Neural cell (in vitro differentiated cells): ENCODE data around the gene SYNGR4. TPM values are rescaled to one million over a fixed set of nuclear protein-coding genes. Genes with fewer than 3 reads are reported as not detected.

ENCODE experiments used
- H2AFZ ChIP-seq: fragments of 200-600, 300-800 bp; sonication (generic), shearing (Covaris generic); 2 replicates; pipeline ENCODE4 v1.6.0; 2014; ENCODE audit warnings: low read depth, mild to moderate bottlenecking, antibody characterized with exemption, low read length, moderate library complexity
- H3F3A ChIP-seq: fragments of 200-600 bp; shearing (Covaris generic); 2 replicates; pipeline ENCODE4 v1.6.1; 2016; ENCODE audit warnings: mild to moderate bottlenecking, moderate library complexity, mixed read lengths, antibody characterized with exemption, low read length; ENCODE audit not compliant: insufficient read depth, poor library complexity, severe bottlenecking
- H3K27ac ChIP-seq: fragments of 200-600, 300-800 bp; sonication (generic), shearing (Covaris generic); 2 replicates; pipeline ENCODE4 v1.5.1; 2014; ENCODE audit warnings: mild to moderate bottlenecking, low read length, moderate library complexity
- H3K27me3 ChIP-seq: fragments of 300-800, 200-600 bp; sonication (generic), shearing (Covaris generic); 2 replicates; pipeline ENCODE4 v1.6.0; 2014; ENCODE audit warnings: mild to moderate bottlenecking, low read depth, low read length, moderate library complexity; ENCODE audit not compliant: insufficient read depth
- H3K36me3 ChIP-seq: fragments of 300-800, 200-600 bp; sonication (generic), shearing (Covaris generic); 2 replicates; pipeline ENCODE4 v1.5.1; 2014; ENCODE audit warnings: mild to moderate bottlenecking, antibody characterized with exemption, low read length, moderate library complexity; ENCODE audit not compliant: insufficient read depth
- H3K4me2 ChIP-seq: fragments of 300-800, 200-600 bp; sonication (generic), shearing (Covaris generic); 2 replicates; pipeline ENCODE4 v1.6.0; 2014; ENCODE audit warnings: mild to moderate bottlenecking, low read length
- H3K4me3 ChIP-seq: fragments of 300-800, 200-600 bp; sonication (generic), shearing (Covaris generic); 2 replicates; pipeline ENCODE4 v1.5.1; 2014; ENCODE audit warnings: mild to moderate bottlenecking, low read length, moderate library complexity
- H3K79me2 ChIP-seq: fragments of 200-600 bp; shearing (Covaris generic); replicated peaks from 2 replicates; pipeline ENCODE4 v1.6.0; 2014; ENCODE audit warnings: mild to moderate bottlenecking, low read length, moderate library complexity; ENCODE audit not compliant: insufficient read depth
- H3K9ac ChIP-seq: fragments of 300-800, 200-600 bp; sonication (generic), shearing (Covaris generic); 2 replicates; pipeline ENCODE4 v1.6.1; 2016; ENCODE audit warnings: mild to moderate bottlenecking, low read length, mixed read lengths
- H3K9me2 ChIP-seq: fragments of 200-600 bp; shearing (Covaris generic); 2 replicates; pipeline ENCODE4 v1.6.1; 2016; ENCODE audit warnings: mild to moderate bottlenecking, low read length, mixed read lengths; ENCODE audit not compliant: insufficient read depth
- H3K9me3 ChIP-seq: fragments of 200-600, 300-800 bp; sonication (generic), shearing (Covaris generic); 2 replicates; pipeline ENCODE4 v1.6.1; 2016; ENCODE audit warnings: mild to moderate bottlenecking, mixed run types, low read length, moderate library complexity, mixed read lengths
- H4K20me1 ChIP-seq: fragments of 200-600 bp; shearing (Covaris generic); 2 replicates; pipeline ENCODE4 v1.6.1; 2016; ENCODE audit warnings: mild to moderate bottlenecking, mixed run types; ENCODE audit not compliant: insufficient read depth
- EP300 ChIP-seq: fragments of 450-650 bp; conservative IDR thresholded peaks from 2 replicates; pipeline ENCODE4 v1.6.1; 2014; ENCODE audit warnings: antibody characterized with exemption, mild to moderate bottlenecking, moderate library complexity; ENCODE audit not compliant: poor library complexity, severe bottlenecking
- EZH2 ChIP-seq: fragments of 200-600, 300-800 bp; shearing (Covaris generic), sonication (generic); IDR thresholded peaks from 2 replicates; pipeline ENCODE4 v1.6.1; 2014; ENCODE audit warnings: antibody characterized with exemption, low read length, borderline replicate concordance, mild to moderate bottlenecking; ENCODE audit not compliant: insufficient read depth, poor library complexity, severe bottlenecking
- MXI1 ChIP-seq: fragments of 450-650 bp; conservative IDR thresholded peaks from 2 replicates; pipeline ENCODE4 v1.6.1; 2014; ENCODE audit warnings: antibody characterized with exemption, mild to moderate bottlenecking; ENCODE audit not compliant: poor library complexity, severe bottlenecking
- POLR2AphosphoS5 ChIP-seq: IDR thresholded peaks from 2 replicates; pipeline ENCODE4 v1.6.1; 2012
- RAD21 ChIP-seq: fragments of 450-650 bp; conservative IDR thresholded peaks from 2 replicates; pipeline ENCODE4 v1.6.1; 2014; ENCODE audit warnings: antibody characterized with exemption, mild to moderate bottlenecking, moderate library complexity
- SMC3 ChIP-seq: fragments of 450-650 bp; conservative IDR thresholded peaks from 2 replicates; pipeline ENCODE4 v1.6.1; 2014; ENCODE audit warnings: antibody characterized with exemption, mild to moderate bottlenecking, moderate library complexity; ENCODE audit not compliant: poor library complexity
- TAF1 ChIP-seq: IDR thresholded peaks from 2 replicates; pipeline ENCODE4 v1.6.1; 2012; ENCODE audit warnings: low read depth
- polyA plus RNA-seq: library from polyadenylated mRNA; depleted of rRNA; stranded (reverse); fragments of >200 nt; gene quantifications from 2 replicates; pipeline ENCODE4 v1.2.3, GENCODE V29; 2014
- TF ChIP-seq, protein P1 (sequence below): fragments of 450-650 bp; IDR thresholded peaks from 2 replicates; pipeline ENCODE4 v1.5.1; 2014; ENCODE audit warnings: antibody characterized with exemption, mild to moderate bottlenecking, moderate library complexity; ENCODE audit not compliant: poor library complexity, severe bottlenecking
- TF ChIP-seq, protein P2 (sequence below): IDR thresholded peaks from 2 replicates; pipeline ENCODE4 v1.6.1; 2012; ENCODE audit warnings: borderline replicate concordance

SYNGR4 gene
- polyA plus RNA-seq, 1 donor from 2014 or later = not detected

DNA sequence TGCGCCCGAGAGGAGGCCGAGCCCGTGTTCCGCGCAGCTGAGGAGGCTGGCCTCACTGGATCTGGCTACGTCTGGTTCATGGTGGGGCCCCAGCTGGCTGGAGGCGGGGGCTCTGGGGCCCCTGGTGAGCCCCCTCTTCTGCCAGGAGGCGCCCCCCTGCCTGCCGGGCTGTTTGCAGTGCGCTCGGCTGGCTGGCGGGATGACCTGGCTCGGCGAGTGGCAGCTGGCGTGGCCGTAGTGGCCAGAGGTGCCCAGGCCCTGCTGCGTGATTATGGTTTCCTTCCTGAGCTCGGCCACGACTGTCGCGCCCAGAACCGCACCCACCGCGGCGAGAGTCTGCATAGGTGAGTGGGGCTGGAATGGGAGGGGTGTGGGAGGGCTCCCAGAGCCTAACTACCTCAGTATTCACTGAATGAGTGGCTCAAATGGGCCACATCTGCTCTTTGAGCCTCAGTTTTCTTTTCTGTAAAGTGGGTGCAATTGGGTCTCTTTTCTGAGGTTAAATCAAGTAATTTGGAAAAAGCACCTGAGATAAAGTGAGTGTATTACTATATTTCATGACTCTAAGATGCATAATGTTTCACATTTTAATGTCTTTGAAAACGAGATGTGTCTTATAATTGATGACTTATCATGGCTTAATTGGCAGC, 41.0 kb downstream of the SYNGR4 start:
- Histone ChIP-seq H3K4me2 (no peak overlapping the region), H3F3A (no peaks in the 10 kb centered on the region), H3K4me3 (no peak overlapping the region), H2AFZ (no peak overlapping the region), H4K20me1 (no peaks in the 10 kb centered on the region), H3K36me3 (no peaks in the 10 kb centered on the region), H3K9me3 (no peaks in the 10 kb centered on the region), H3K9ac (no peak overlapping the region), H3K9me2 (no peaks in the 10 kb centered on the region), H3K27ac (no peak overlapping the region), H3K79me2 (no peaks in the 10 kb centered on the region), H3K27me3 (no peaks in the 10 kb centered on the region)
- TF ChIP-seq SMC3 = no peak
- TF ChIP-seq EP300 = no peak
- TF ChIP-seq TAF1 = no peak
- no peak for TF ChIP-seq RAD21
- TF ChIP-seq EZH2 = no peak
- TF ChIP-seq, protein P1, sequence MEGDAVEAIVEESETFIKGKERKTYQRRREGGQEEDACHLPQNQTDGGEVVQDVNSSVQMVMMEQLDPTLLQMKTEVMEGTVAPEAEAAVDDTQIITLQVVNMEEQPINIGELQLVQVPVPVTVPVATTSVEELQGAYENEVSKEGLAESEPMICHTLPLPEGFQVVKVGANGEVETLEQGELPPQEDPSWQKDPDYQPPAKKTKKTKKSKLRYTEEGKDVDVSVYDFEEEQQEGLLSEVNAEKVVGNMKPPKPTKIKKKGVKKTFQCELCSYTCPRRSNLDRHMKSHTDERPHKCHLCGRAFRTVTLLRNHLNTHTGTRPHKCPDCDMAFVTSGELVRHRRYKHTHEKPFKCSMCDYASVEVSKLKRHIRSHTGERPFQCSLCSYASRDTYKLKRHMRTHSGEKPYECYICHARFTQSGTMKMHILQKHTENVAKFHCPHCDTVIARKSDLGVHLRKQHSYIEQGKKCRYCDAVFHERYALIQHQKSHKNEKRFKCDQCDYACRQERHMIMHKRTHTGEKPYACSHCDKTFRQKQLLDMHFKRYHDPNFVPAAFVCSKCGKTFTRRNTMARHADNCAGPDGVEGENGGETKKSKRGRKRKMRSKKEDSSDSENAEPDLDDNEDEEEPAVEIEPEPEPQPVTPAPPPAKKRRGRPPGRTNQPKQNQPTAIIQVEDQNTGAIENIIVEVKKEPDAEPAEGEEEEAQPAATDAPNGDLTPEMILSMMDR = no peak
- no peak for TF ChIP-seq MXI1
- TF ChIP-seq, protein P2, sequence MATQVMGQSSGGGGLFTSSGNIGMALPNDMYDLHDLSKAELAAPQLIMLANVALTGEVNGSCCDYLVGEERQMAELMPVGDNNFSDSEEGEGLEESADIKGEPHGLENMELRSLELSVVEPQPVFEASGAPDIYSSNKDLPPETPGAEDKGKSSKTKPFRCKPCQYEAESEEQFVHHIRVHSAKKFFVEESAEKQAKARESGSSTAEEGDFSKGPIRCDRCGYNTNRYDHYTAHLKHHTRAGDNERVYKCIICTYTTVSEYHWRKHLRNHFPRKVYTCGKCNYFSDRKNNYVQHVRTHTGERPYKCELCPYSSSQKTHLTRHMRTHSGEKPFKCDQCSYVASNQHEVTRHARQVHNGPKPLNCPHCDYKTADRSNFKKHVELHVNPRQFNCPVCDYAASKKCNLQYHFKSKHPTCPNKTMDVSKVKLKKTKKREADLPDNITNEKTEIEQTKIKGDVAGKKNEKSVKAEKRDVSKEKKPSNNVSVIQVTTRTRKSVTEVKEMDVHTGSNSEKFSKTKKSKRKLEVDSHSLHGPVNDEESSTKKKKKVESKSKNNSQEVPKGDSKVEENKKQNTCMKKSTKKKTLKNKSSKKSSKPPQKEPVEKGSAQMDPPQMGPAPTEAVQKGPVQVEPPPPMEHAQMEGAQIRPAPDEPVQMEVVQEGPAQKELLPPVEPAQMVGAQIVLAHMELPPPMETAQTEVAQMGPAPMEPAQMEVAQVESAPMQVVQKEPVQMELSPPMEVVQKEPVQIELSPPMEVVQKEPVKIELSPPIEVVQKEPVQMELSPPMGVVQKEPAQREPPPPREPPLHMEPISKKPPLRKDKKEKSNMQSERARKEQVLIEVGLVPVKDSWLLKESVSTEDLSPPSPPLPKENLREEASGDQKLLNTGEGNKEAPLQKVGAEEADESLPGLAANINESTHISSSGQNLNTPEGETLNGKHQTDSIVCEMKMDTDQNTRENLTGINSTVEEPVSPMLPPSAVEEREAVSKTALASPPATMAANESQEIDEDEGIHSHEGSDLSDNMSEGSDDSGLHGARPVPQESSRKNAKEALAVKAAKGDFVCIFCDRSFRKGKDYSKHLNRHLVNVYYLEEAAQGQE = no peak
- no peak for TF ChIP-seq POLR2AphosphoS5

DNA sequence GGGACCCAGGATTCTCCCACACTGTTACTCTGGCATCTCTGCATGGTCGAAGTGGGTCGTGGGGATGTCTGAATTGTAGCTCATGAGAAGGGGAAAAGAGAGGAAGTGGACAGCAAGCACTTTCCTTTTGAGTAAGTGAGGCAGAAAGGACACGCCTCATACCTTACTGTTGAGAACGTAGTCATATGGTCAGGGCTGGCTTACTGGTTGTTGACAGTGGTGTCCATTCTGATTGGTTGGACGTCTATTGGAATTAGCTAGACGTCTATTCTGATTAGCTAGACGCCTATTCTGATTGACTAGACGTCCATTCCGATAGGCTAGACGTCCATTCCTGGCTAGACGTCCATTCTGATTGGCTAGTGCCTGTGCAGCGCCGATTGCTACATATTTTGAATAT, 41.7 kb downstream of the SYNGR4 start:
- no peak overlapping the region for H3K27ac ChIP-seq
- H3K36me3 ChIP-seq = no peaks in the 10 kb centered on the region
- H3K9ac ChIP-seq = no peak overlapping the region
- H3K27me3 ChIP-seq = no peaks in the 10 kb centered on the region
- no peaks in the 10 kb centered on the region for H4K20me1 ChIP-seq
- no peaks in the 10 kb centered on the region for H3F3A ChIP-seq
- no peaks in the 10 kb centered on the region for H3K9me3 ChIP-seq
- no peaks in the 10 kb centered on the region for H3K9me2 ChIP-seq
- no peak overlapping the region for H3K4me3 ChIP-seq
- no peak overlapping the region for H2AFZ ChIP-seq
- no peak overlapping the region for H3K4me2 ChIP-seq
- H3K79me2 ChIP-seq = no peaks in the 10 kb centered on the region
- TF ChIP-seq RAD21 (no peak), TAF1 (no peak), POLR2AphosphoS5 (no peak), EZH2 (no peak), SMC3 (no peak), EP300 (no peak), MXI1 (no peak)
- TF ChIP-seq, protein P2 = no peak
- TF ChIP-seq, protein P1 = no peak
